Mononuclear cell (primary cell): ENCODE data around the gene CHST14. TPM values are rescaled to one million over a fixed set of nuclear protein-coding genes. Genes with fewer than 3 reads are reported as not detected.

Experiments used
- H3K27me3 ChIP-seq: 2 replicates; pipeline ENCODE4 v1.6.0; 2011; ENCODE audit warnings: low read length, control low read depth; ENCODE audit not compliant: insufficient read depth
- H3K4me1 ChIP-seq: 2 replicates; pipeline ENCODE4 v1.5.1; 2011; ENCODE audit warnings: mild to moderate bottlenecking, low read length, control low read depth; ENCODE audit not compliant: insufficient read depth
- H3K4me3 ChIP-seq: 2 replicates; pipeline ENCODE4 v1.5.1; 2011; ENCODE audit warnings: mild to moderate bottlenecking, low read length, moderate library complexity
- H3K9me3 ChIP-seq: 2 replicates; pipeline ENCODE4 v1.5.1; 2011; ENCODE audit warnings: low read depth, mild to moderate bottlenecking, control low read depth, low read length
- total RNA-seq: library from RNA; depleted of rRNA; stranded (reverse); fragments of >200 nt; gene quantifications from one replicate; pipeline ENCODE4 v1.2.3, GENCODE V29; 2012

CHST14 gene, protein sequence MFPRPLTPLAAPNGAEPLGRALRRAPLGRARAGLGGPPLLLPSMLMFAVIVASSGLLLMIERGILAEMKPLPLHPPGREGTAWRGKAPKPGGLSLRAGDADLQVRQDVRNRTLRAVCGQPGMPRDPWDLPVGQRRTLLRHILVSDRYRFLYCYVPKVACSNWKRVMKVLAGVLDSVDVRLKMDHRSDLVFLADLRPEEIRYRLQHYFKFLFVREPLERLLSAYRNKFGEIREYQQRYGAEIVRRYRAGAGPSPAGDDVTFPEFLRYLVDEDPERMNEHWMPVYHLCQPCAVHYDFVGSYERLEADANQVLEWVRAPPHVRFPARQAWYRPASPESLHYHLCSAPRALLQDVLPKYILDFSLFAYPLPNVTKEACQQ
- 3.9 TPM for total RNA-seq

DNA sequence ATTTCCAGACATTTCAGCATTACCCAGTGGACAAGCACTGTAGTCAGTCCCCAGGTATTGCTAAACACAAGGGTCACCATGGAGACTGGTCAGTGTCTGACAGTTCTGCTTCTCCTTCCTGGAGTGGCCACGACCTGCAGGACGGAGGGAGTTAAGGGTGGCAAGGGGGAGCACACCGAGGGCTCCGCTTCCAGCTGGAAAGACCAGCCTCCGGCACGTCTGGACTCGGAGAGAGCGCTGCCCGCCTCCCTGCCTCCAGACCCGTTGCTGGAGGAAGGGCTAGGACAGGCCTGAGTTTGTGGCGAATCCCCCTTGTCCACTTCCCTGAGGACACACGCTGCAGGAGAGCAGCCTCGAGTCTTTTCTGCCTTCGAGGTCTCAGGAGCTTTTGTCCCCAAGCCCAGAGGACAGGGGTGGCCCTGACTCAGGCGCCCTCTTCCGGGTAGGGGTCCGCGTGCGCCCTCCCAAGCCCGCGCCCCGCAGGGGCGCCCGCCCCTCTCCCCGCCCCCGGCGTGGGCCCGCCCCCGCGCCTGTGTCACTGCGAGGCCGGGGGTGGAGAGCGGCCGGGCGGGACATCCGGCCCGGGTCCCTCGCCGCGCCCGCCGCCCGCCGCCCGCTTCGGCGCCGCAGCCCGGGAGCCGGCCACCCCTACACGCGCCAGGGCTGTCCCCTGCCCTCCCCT, at the start of gene CHST14:
CHST14 (plus strand) TSS at position 562 of the 682 bp plus-strand sequence. CDS start 230 bp downstream, outside the sequence.
- peaks cover 21% of the 10 kb centered on the region for H3K4me1 ChIP-seq
- no peaks in the 10 kb centered on the region for H3K27me3 ChIP-seq
- H3K9me3 ChIP-seq: no peaks in the 10 kb centered on the region
- peak within 1 kb of the TSS; percentile 60 for H3K4me3 ChIP-seq

DNA sequence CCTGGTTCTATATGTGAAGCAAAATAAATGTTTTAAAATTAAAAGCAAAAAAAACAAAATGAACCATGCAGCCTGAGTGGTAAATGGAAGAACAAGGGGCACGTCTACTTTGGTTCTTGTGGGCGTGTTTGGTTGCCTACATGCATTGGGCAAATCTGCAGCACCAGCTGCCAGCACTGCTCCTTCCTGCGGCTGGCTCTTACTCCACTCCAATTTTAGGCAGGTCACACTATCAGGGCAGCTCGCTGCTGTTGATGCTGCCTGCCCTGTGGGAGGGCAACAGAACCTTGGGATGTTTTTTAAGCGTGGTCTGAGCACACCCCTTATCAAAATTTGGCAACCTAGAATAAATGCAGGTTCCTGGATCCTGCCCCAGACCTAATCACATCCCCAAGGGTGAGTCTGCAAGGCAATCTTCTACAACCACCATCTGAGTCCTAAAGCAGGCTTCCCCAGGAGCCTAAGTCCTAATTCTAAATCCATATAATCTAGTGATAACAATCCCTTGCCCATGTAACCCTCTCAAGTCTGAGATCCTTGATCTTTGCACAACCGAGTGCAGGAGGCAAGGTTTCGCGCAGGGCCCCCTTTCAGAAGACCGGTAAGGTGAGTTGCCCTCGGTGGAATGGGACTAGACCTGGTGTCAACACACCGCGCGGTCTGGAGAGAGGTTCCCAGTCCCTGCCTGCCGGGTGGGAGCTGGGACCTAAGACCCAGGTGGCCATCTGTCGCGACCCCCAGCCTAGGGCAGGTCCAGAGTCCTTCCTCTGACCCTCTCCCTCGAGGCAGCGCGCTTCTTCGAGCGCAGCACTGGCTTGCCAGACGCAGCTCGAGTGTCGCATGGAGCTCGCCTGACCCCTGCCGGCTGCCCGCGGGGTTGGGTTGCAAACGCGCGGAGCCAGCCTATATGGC, 49.3 kb upstream of the CHST14 start:
- H3K4me1 ChIP-seq: peaks cover 9% of the 10 kb centered on the region
- no peak overlapping the region for H3K4me3 ChIP-seq
- H3K9me3 ChIP-seq: no peaks in the 10 kb centered on the region
- H3K27me3 ChIP-seq: no peaks in the 10 kb centered on the region

DNA sequence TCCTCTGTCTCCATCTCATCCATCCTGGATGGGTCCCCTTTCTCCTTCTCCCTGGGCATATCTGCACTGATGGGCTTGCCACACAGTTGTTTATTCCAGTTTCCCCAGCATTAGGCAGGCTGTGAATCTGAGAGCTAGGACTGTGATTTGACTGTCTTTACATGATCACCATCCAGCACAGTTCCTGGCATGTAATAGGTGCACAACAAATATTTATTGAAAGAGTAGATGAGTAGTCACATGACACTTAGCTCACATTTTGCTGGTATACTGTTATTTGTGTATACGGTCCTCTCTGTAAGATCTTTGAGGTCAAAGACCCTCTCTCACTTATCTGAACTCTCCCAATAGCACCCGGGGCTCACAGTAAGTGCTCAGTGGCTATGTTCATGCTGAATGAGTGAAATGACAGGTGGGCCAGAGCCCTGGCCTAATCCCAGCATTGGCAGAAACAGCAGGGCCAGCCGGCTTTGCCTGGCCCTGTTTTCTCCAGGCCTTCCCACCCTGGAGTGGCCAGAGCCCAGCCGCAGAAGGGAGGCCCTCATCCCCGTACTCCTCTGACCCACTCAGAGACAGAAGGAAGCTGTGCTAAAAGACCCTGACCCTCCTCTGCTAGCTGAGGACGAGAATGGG, 46.2 kb upstream of the CHST14 start:
- Histone ChIP-seq H3K9me3 (no peaks in the 10 kb centered on the region), H3K4me1 (peaks cover 9% of the 10 kb centered on the region), H3K4me3 (no peak overlapping the region), H3K27me3 (no peaks in the 10 kb centered on the region)

DNA sequence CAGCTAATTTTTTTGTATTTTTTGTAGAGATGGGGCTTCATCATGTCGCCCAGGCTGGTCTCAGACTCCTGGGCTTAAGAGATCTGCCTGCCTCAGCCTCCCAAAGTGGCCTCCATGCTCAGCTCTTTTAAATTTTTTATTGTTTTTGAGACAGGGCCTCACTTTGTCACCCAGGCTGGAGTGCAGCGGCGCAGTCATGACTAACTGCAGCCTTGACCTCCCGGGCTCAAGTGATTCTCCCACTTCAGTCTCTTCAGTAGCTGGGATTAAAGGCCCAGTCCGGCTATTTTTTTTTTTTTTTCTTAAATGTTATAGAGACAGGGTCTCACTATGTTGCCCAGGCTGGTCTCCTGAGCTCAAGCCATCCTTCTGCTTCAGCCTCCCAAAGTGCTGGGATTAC, 45.1 kb upstream of the CHST14 start:
- Histone ChIP-seq H3K4me1 (peaks cover 9% of the 10 kb centered on the region), H3K4me3 (no peak overlapping the region), H3K9me3 (no peaks in the 10 kb centered on the region), H3K27me3 (no peaks in the 10 kb centered on the region)

DNA sequence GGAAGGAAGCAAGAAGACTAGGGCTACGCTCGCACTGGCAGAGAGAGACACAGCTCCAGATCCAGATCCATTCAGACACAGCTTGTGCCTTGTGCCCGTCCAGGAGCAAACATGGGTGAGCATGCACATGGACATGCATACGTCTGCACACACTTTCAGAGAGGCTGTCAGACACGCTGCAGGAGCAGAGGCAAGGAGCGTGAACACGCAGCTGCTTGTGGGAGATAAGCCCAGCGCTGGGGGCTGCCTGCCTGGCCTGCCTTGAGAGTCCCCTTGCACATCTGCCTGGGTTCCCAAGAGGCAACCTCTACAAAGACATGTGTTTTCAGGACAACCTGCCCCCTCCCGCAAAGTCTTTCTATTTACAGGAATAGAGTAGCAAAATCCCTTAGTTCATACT, 43.6 kb upstream of the CHST14 start:
- H3K27me3 ChIP-seq: no peaks in the 10 kb centered on the region
- no peaks in the 10 kb centered on the region for H3K9me3 ChIP-seq
- H3K4me1 ChIP-seq: no peaks in the 10 kb centered on the region
- no peak overlapping the region for H3K4me3 ChIP-seq

DNA sequence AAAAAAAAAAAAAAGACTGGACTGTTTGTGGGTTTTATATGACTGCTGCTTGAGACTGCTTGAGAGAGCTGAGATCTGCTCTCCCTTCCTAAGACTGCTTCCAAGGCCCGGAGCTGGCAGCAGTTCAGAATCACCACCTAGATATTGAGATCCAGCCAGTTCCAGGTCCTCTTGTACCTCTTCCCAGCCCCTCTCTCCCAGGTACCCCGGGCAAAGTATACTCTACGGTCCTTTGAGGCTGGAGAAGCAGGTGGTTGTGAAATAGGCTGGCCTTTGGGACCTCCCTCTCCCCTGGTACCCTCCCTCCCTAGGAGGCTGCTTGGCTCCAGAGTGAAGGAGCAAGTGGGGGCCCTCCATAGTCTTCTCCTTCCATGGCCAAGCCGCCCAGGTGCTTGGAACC, 42.6 kb upstream of the CHST14 start:
- no peaks in the 10 kb centered on the region for H3K27me3 ChIP-seq

DNA sequence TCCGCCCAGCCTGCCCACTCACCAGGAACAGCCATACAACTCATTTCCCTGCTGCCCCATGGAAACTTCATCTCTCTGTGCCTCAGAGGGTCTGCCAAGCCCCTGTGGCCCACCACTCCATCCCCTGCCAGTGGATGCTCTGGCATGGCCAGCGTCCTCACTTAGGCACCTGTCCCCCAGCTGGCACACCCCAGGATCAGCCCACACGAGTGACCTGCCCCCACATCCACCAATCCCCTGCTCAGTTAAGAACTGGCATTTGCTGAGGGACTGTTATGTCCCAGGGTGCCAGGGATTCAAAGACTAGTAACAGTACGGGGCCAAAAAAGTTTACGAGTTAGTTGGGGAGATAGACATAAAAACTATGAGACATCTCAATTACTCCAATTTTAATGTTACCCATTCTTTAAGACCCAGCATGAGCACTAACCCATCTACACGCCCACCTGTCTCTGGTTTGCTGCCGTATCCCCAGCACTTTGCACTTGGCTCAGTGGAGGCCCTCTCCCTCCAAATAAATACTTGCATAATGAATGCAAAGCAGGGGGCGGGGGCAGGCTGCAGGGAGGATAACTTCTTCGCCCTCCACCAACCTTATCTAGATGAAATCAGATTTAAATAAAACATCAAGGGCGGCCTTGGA, 41.6 kb upstream of the CHST14 start:
- no peaks in the 10 kb centered on the region for H3K4me1 ChIP-seq
- H3K9me3 ChIP-seq: no peaks in the 10 kb centered on the region
- no peaks in the 10 kb centered on the region for H3K27me3 ChIP-seq
- no peak overlapping the region for H3K4me3 ChIP-seq

More for the DNA sequence above, 42.6 kb upstream of the CHST14 start:
- Histone ChIP-seq H3K9me3 (no peaks in the 10 kb centered on the region), H3K4me1 (no peaks in the 10 kb centered on the region), H3K4me3 (no peak overlapping the region)

DNA sequence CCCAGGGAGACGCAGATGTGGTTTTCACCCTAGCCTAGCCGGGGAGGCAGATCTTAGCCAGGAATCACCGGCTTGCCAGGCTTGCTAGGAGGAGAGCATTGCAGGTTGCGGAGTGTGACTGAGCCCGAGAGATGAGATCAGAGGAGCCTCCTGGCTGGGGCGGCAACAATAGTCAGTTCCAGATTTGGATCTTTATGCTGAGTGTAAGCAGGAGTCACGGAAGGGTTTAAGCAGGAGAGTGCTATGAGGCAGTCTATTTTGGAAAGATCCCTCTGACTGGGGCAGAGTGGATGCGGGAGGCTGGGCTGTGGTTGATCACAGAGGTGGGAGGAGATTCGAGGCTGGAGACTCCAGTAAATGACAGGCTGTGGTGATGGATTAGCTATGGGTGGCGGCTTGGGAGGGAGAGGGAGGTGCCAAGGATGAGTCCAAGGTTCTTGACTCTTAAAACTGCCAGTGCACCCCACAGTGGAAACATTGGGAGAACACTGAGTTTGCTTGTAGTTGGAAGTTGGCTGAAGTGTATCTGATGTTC, 40.4 kb upstream of the CHST14 start:
- peaks cover 10% of the 10 kb centered on the region for H3K27me3 ChIP-seq
- no peak overlapping the region for H3K4me3 ChIP-seq
- H3K9me3 ChIP-seq: no peaks in the 10 kb centered on the region
- H3K4me1 ChIP-seq: peaks cover under 1% of the 10 kb centered on the region

DNA sequence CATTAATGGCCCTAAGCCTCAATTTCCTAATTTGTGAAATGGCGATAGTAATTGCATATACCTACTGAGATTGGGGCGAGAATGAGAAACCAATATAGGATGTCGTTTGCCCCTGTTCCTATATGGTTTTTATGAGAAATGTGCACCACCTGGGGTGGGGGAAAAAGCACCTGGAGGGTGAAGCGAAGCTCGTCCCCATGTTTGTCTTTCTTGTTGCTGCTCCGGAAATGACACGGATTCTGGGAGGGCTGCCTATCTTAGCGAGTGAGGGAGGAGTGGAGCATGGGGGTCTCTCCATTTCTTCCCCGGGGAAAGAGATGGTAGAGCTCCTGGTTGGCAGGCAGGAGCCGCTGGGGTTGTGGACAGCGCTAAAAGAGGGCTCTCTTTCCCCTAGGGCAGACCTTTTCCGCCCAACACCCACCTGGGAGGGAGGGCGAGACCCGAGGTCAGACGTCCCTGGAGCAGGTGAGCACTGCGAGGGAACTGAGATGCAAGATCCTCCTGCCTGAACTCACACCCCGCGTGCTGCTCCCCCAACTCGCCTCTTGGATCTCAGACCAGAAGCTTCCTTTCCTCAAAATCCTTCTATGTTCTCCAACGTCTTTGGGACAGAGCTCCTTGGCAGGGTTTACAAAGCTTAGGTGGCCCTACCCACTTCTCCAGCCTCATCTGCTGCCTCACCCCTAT, 35.6 kb upstream of the CHST14 start:
- peaks cover 31% of the 10 kb centered on the region for H3K4me1 ChIP-seq
- H3K27me3 ChIP-seq: peaks cover 43% of the 10 kb centered on the region
- H3K4me3 ChIP-seq: no peak overlapping the region
- H3K9me3 ChIP-seq: no peaks in the 10 kb centered on the region

DNA sequence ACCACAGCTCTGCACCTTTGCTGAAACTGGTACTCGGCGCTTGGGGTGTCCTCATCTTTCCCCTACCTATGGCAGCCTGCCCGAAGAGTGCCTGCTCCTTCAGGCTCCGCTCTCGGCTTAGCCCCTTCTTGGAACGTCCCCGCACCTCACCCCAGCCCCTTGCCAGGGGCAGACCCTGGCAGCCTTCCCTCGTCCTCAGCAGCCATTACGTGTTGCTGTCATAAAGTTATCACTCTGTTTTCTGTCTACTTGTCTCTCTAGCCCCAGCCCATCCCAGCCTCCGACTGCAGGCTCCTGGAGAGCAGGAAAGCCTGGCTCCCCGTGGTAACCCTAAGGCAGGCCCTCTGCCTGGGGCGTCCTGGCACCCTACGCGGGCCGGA, 35.1 kb upstream of the CHST14 start:
- H3K4me1 ChIP-seq: peaks cover 33% of the 10 kb centered on the region
- no peaks in the 10 kb centered on the region for H3K9me3 ChIP-seq
- peaks cover 43% of the 10 kb centered on the region for H3K27me3 ChIP-seq
- no peak overlapping the region for H3K4me3 ChIP-seq

DNA sequence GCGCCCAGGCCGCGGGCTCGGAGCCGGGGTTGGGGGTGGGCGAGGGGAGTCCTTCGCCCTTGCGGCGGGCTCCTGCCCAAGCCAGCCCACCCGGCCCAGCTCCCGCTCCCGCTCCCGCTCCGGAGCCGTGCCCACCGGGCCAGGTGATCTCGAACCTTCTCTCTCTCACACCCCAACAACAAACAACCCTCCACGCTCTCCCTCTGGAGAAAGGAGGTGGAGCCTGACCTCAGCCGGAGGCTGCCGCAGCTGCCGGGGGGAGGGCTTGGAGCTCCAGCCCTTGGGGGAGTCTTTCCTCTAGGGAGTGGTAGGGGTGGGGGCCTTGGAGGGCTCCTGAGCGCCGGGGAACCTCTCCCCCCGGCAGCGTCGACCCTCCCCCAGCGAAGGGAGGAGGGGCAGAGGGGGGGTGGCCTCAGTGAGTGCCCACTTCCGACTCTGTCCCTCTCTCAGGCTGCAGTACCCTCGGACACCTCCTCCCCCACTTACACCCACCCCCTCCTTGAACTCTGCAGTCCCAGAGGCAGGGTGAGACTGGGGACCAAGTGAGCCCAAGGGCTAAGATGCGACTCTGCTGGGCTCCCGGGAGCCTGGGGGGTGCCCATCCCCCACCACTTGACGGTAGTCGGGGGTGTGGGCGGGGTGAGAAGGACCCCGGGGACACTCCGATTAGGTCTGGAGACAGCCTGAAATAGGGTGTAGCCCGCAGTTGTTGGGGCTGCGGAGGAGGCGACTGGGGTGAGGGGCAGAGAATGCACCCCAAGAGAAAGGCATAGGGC, 34.5 kb upstream of the CHST14 start:
- Histone ChIP-seq H3K4me3 (no peak overlapping the region), H3K9me3 (no peaks in the 10 kb centered on the region), H3K27me3 (peaks cover 43% of the 10 kb centered on the region), H3K4me1 (peaks cover 33% of the 10 kb centered on the region)

DNA sequence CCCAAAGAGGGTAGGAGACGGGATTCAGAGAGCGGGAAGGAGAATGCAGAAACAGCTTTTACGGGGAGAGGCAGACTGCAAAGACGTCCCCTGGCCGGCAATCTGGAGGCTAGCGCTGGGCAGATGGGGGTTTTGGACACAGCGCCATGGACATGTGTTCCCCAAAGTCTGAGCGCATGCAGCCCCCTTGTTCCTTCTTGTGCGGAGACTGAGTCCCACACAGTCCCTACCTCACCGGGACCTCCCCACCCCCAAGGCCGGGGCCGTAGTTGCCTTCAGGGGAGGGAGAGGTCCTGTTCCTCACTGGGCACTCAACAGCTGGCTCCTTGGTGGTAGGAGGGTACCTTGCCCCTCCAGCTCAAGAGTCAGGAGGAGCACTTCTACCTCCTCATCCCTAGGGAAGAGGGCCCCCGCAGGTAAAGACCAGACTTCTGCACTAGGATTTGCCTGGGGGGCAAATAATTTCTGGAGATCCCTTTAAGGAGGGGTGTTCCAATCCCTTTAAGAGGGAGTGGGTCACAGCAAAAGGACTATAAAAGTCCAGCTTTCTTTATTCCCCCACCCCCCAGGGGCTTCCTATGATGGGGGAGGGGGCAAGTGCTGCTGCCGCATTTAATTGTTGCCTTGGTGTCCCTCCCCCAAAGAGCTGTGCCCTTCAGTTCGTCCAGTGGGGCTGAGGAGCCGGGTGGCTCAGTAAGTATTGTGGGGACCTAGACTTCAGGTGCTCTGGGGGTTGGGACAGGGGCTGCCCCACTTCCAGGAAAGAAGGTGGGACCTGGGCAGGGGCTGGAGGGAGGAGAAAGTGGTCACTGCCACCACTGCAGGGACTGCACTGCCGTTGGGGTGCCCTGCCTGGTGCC, 33.7 kb upstream of the CHST14 start:
- Histone ChIP-seq H3K4me3 (no peak overlapping the region), H3K27me3 (peaks cover 43% of the 10 kb centered on the region), H3K4me1 (peaks cover 33% of the 10 kb centered on the region), H3K9me3 (no peaks in the 10 kb centered on the region)
